Gastrocnemius medialis (tissue), 4 donors: ENCODE measurements around the gene PPFIA1. TPM values are rescaled to one million over a fixed set of nuclear protein-coding genes. Genes with fewer than 3 reads are reported as not detected.

ENCODE experiments used
- ATAC-seq, 2 donors: fragments of 150-250 bp; one replicate each; pipeline ENCODE4 v1.9.1; 2016
- DNase-seq, 2 donors: peaks; one replicate each; pipeline ENCODE4 v3.0.0-alpha.2; 2019
- H3K27ac ChIP-seq, 4 donors: fragments of 200-600 bp; sonication (generic); 1 replicate in 1 of 4; 2 replicates in 3 of 4; pipeline ENCODE4 v1.5.1; 2016 to 2018; ENCODE audit warnings: mild to moderate bottlenecking in 2 of 4, moderate library complexity in 1 of 4
- H3K27me3 ChIP-seq, 3 donors: fragments of 200-600 bp; sonication (generic) in 2 of 3; 1 replicate in 1 of 3; 2 replicates in 2 of 3; pipeline versions ENCODE4 v1.5.1 to v1.6.0; 2016 to 2019; ENCODE audit warnings: mild to moderate bottlenecking in 1 of 3, moderate library complexity in 1 of 3
- H3K36me3 ChIP-seq, 2 donors: fragments of 200-600 bp; sonication (generic) in 1 of 2; one replicate each; pipeline ENCODE4 v1.5.1; 2017 to 2018
- H3K4me1 ChIP-seq, 2 donors: fragments of 200-600 bp; sonication (generic) in 1 of 2; one replicate each; pipeline ENCODE4 v1.5.1; 2016 to 2017; ENCODE audit warnings: mild to moderate bottlenecking in 2 of 2
- H3K4me3 ChIP-seq, 4 donors: fragments of 200-600 bp; sonication (generic) in 3 of 4; 1 replicate in 1 of 4; 2 replicates in 3 of 4; pipeline ENCODE4 v1.5.1; 2016 to 2019; ENCODE audit warnings: mild to moderate bottlenecking in 2 of 4
- H3K9me3 ChIP-seq, 3 donors: fragments of 200-600 bp; sonication (generic) in 2 of 3; 1 replicate in 1 of 3; 2 replicates in 2 of 3; pipeline ENCODE4 v1.5.1; 2016 to 2019
- POLR2A ChIP-seq, 2 donors: fragments of 450-650 bp; IDR thresholded peaks; one replicate each; pipeline ENCODE4 v1.6.1; 2017; ENCODE audit warnings: antibody characterized with exemption in 2 of 2, mild to moderate bottlenecking in 2 of 2, moderate library complexity in 2 of 2
- in situ Hi-C, 4 donors: fragments of 200-750 bp; cut with MboI; loops; one replicate each; pipeline versions ENCODE4 v1.15.0 to v1.8.0; 2017; ENCODE audit warnings: low sequenced_read_pairs in 4 of 4
- intact Hi-C: fragments of 100-400 bp; cut with DNase I; formaldehyde crosslinking; loops from one replicate; pipeline ENCODE4 v1.15.1; 2023; ENCODE audit warnings: low total_unique reads
- total RNA-seq, 4 donors: library from RNA; depleted of rRNA; stranded (reverse); fragments of >200 nt; gene quantifications; one replicate each; pipeline versions ENCODE4 v1.1.0 to v1.2.3, GENCODE V29; 2016
- TF ChIP-seq, protein P1 (sequence below), 5 experiments: fragments of 450-650 bp in 3 of 5; fragments of 200-600 bp in 2 of 5; sonication (generic) in 2 of 5; IDR thresholded peaks in 4 of 5; conservative IDR thresholded peaks in 1 of 5; 1 replicate in 4 of 5; 2 replicates in 1 of 5; pipeline ENCODE4 v1.5.1; 2016 to 2019; ENCODE audit warnings: antibody characterized with exemption in 5 of 5, mild to moderate bottlenecking in 3 of 5, moderate library complexity in 3 of 5

Gene PPFIA1
- total RNA-seq, 4 donors from 2014 or later = 36.3 to 90.6 (median 46.0) TPM

DNA sequence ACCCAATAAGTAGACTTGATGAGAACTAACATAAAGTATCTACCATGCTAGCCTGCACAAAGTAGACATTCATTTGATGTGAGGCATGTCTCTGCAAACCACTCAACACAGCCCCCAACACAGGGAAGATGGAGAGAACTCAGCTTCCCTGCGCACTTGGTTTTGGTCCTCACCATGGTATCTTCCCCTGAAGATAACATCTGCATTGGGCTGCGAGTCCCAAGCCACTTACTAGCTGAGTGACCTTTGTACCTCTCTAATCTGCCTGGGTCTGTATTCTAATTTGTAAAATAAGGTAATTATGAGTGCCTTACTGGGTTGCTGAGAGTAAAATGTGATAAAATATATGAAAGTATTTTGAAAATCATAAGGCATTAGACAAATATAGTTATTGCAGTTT is 30.7 kb downstream of the PPFIA1 start:
- TF ChIP-seq, protein P1, sequence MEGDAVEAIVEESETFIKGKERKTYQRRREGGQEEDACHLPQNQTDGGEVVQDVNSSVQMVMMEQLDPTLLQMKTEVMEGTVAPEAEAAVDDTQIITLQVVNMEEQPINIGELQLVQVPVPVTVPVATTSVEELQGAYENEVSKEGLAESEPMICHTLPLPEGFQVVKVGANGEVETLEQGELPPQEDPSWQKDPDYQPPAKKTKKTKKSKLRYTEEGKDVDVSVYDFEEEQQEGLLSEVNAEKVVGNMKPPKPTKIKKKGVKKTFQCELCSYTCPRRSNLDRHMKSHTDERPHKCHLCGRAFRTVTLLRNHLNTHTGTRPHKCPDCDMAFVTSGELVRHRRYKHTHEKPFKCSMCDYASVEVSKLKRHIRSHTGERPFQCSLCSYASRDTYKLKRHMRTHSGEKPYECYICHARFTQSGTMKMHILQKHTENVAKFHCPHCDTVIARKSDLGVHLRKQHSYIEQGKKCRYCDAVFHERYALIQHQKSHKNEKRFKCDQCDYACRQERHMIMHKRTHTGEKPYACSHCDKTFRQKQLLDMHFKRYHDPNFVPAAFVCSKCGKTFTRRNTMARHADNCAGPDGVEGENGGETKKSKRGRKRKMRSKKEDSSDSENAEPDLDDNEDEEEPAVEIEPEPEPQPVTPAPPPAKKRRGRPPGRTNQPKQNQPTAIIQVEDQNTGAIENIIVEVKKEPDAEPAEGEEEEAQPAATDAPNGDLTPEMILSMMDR (IDR thresholded peaks at IDR 0.05 in 4 of 5, conservative IDR thresholded peaks at IDR 0.05 in 1 of 5) = no peak
- no peak for TF ChIP-seq POLR2A (IDR thresholded peaks at IDR 0.05)
- intact Hi-C loops = no loop called here
- H3K27me3 ChIP-seq = no peaks in the 10 kb centered on the region
- H3K36me3 ChIP-seq = no peaks in the 10 kb centered on the region
- H3K9me3 ChIP-seq = no peaks in the 10 kb centered on the region
- peaks cover 4 to 19% of the 10 kb centered on the region in 2 donors for H3K4me1 ChIP-seq
- no peak overlapping the region for H3K27ac ChIP-seq
- DNase-seq (no peak), ATAC-seq (no peak)
- in situ Hi-C loops = no loop called here
- no peak overlapping the region for H3K4me3 ChIP-seq

GRCh38 chr11:70301721-70302418 is 31.4 kb downstream of the PPFIA1 start:
- TF ChIP-seq POLR2A (IDR thresholded peaks at IDR 0.05) = no peak
- TF ChIP-seq, protein P1 (IDR thresholded peaks at IDR 0.05 in 4 of 5, conservative IDR thresholded peaks at IDR 0.05 in 1 of 5) = no peak
- no peak for DNase-seq
- no peaks in the 10 kb centered on the region for H3K9me3 ChIP-seq

DNA sequence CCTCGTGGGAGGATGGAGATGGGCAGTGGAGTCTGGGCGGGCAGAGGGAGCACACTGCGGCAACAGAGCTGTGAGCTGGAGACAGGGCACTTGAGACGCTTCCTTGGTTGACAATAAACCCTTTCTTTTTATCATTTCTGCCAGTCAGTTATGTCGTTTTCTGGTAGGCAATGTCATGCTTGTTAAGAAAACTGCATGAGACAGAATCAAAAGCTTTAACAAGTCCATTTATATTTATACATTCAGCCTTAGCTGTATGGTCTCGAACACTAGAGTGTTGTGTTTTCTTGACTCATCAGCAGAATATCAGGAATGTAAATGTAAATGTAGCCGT is 31.9 kb downstream of the PPFIA1 start:
- Histone ChIP-seq H3K4me1 (peaks cover 4 to 19% of the 10 kb centered on the region in 2 donors), H3K36me3 (no peaks in the 10 kb centered on the region), H3K4me3 (no peak overlapping the region), H3K27ac (no peak overlapping the region), H3K9me3 (no peaks in the 10 kb centered on the region), H3K27me3 (no peaks in the 10 kb centered on the region)
- TF ChIP-seq, protein P1 (IDR thresholded peaks at IDR 0.05 in 4 of 5, conservative IDR thresholded peaks at IDR 0.05 in 1 of 5) = no peak
- no peak for TF ChIP-seq POLR2A (IDR thresholded peaks at IDR 0.05)
- DNase-seq (no peak), ATAC-seq (no peak)
- intact Hi-C loops = no loop called here
- in situ Hi-C loops = no loop called here

More at GRCh38 chr11:70301721-70302418, 31.4 kb downstream of the PPFIA1 start:
- no peak overlapping the region for H3K27ac ChIP-seq
- ATAC-seq = no peak
- in situ Hi-C loops (no loop called here), intact Hi-C loops (no loop called here)
- peaks cover 4 to 19% of the 10 kb centered on the region in 2 donors for H3K4me1 ChIP-seq
- no peak overlapping the region for H3K4me3 ChIP-seq
- no peaks in the 10 kb centered on the region for H3K27me3 ChIP-seq
- no peaks in the 10 kb centered on the region for H3K36me3 ChIP-seq

- ATAC-seq (no peak), DNase-seq (no peak)
- no peaks in the 10 kb centered on the region for H3K9me3 ChIP-seq
- H3K36me3 ChIP-seq = no peaks in the 10 kb centered on the region
- no peaks in the 10 kb centered on the region for H3K27me3 ChIP-seq
- H3K4me3 ChIP-seq = no peak overlapping the region
- TF ChIP-seq POLR2A (IDR thresholded peaks at IDR 0.05) = no peak
- TF ChIP-seq, protein P1 (IDR thresholded peaks at IDR 0.05 in 4 of 5, conservative IDR thresholded peaks at IDR 0.05 in 1 of 5) = no peak
- in situ Hi-C loops = no loop called here
- peaks cover 4 to 19% of the 10 kb centered on the region in 2 donors for H3K4me1 ChIP-seq
- intact Hi-C loops = no loop called here
- H3K27ac ChIP-seq = no peak overlapping the region
Measured at GRCh38 chr11:70303070-70303469, 32.6 kb downstream of the PPFIA1 start.

DNA sequence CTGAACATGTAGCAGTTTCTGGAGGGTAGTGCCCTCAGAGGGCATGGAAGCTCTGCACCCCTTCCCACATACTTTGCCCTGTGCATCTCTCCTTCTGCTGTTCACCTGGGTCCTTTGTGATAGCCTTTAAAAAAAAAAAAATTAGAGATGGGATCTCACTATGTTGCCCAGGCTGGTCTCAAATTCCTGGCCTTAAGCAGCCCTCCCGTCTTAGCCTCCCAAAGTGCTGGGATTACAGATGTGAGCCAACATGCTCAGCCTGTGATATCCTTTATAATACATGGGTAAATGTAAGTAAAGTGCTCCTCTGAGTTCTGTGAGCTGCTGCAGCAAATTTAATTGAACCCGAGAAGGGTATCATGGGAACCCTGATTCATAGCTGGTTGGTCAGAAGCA is 33.7 kb downstream of the PPFIA1 start:
- peaks cover 4 to 19% of the 10 kb centered on the region in 2 donors for H3K4me1 ChIP-seq
- H3K27me3 ChIP-seq = no peaks in the 10 kb centered on the region
- H3K4me3 ChIP-seq = no peak overlapping the region
- H3K27ac ChIP-seq = no peak overlapping the region
- DNase-seq = no peak
- no peak for TF ChIP-seq POLR2A (IDR thresholded peaks at IDR 0.05)
- TF ChIP-seq, protein P1 (IDR thresholded peaks at IDR 0.05 in 4 of 5, conservative IDR thresholded peaks at IDR 0.05 in 1 of 5) = no peak
- ATAC-seq = no peak
- in situ Hi-C loops = no loop called here
- intact Hi-C loops = no loop called here
- no peaks in the 10 kb centered on the region for H3K36me3 ChIP-seq
- H3K9me3 ChIP-seq = no peaks in the 10 kb centered on the region
